Activated CD8-positive, alpha-beta T cell treated with anti-CD3 and anti-CD28 coated beads, Interleukin-2, amount 10 ng/mL, durations not matched to agents 7 days and 5 days (primary cell): ENCODE measurements around the gene MATCAP1. TPM values are rescaled to one million over a fixed set of nuclear protein-coding genes. Genes with fewer than 3 reads are reported as not detected.

Source experiments
- ATAC-seq: fragments of 150-1000 bp; cut with Tn5 transposase; one replicate; pipeline ENCODE4 v1.10.0; 2021; ENCODE audit warnings: moderate library complexity
- CTCF ChIA-PET: fragments of 350-600 bp; sonication (Branson Sonifier 250); formaldehyde crosslinking; loops from one replicate; lab custom pipeline; 2021; ENCODE audit warnings: antibody characterized with exemption; lab: Charles Lee
- POLR2A ChIA-PET: fragments of 350-600 bp; sonication (Branson Sonifier 250); formaldehyde crosslinking; loops from one replicate; lab custom pipeline; 2021; ENCODE audit warnings: antibody characterized with exemption; lab: Charles Lee
- DNase-seq: peaks from one replicate; pipeline ENCODE4 v3.0.0-alpha.2; 2020
- H3K27ac Mint-ChIP-seq: one replicate; pipeline ENCODE4 v1.8.0; 2021; ENCODE audit warnings: mild to moderate bottlenecking, mixed read lengths
- H3K27me3 Mint-ChIP-seq: one replicate; pipeline ENCODE4 v1.8.0; 2021; ENCODE audit warnings: low read depth, mixed read lengths
- H3K36me3 Mint-ChIP-seq: one replicate; pipeline ENCODE4 v1.8.0; 2021; ENCODE audit warnings: low read depth, mixed read lengths
- H3K4me1 Mint-ChIP-seq: one replicate; pipeline ENCODE4 v1.8.0; 2021; ENCODE audit warnings: low read depth, mixed read lengths
- H3K4me3 Mint-ChIP-seq: one replicate; pipeline ENCODE4 v1.8.0; 2021; ENCODE audit warnings: mild to moderate bottlenecking, mixed read lengths
- H3K9me3 Mint-ChIP-seq: one replicate; pipeline ENCODE4 v1.8.0; 2022; ENCODE audit warnings: mixed read lengths; ENCODE audit not compliant: insufficient read depth
- total RNA-seq, 2 experiments: library from RNA; stranded (reverse); gene quantifications; one replicate each; pipeline ENCODE4 v1.2.3, GENCODE V29; 2021

MATCAP1 gene
- total RNA-seq, 2 experiments from 2014 or later = 43.3 to 48.2 TPM

DNA sequence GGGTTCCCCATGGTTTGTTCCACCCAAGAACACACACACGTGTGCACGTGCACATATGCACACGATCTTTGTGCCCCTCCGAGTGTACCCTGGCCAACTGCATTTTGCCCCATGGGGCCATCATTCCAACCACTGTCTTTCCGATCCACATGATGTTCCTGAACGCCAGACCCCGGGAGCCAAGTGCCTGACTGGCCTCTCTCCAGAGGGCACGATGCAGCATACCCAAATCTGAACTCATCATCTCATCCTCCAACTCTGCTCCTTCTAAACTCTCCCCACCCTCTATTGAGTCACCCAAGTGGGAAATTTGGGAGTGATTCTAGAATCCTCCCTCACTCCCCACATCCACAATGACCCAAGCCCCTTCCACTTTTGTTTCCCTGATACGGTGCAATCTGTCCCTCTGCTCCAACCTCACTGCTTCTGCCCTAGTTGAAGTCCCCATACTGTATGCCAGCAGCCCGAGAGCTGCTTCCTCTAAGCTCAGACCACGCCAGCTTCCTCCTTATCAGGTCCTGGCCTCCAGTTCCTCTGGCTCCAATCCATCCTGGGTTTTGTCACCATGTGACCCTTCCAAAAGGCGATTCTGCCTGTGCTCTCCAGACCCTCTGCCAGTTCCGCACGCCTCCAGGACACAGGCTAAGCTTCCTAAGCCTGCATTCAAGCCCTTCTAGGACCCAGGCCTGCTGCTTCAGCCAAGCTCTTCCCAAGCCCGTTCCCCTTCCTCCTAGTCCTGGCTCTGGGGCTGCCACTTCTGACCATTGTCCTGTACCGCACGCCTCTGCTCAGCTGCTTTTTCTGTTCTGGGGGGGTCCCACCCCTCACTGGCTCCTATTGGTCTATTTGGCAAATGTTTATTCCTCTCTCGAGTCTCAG is 33.1 kb upstream of the MATCAP1 start:
- Mint-ChIP-seq H3K27me3 (no peaks in the 10 kb centered on the region), H3K4me1 (peaks cover 13% of the 10 kb centered on the region), H3K4me3 (no peak overlapping the region), H3K36me3 (no peaks in the 10 kb centered on the region), H3K27ac (peak overlapping the region; percentile 8), H3K9me3 (no peaks in the 10 kb centered on the region)
- ATAC-seq (no peak), DNase-seq (no peak)
- ChIA-PET POLR2A (interaction anchor here (0.6 kb wide), 1 partner anchor 469 kb away, joined by 4 read pairs; no protein-coding TSS in a partner anchor), CTCF (no interaction called here)

DNA sequence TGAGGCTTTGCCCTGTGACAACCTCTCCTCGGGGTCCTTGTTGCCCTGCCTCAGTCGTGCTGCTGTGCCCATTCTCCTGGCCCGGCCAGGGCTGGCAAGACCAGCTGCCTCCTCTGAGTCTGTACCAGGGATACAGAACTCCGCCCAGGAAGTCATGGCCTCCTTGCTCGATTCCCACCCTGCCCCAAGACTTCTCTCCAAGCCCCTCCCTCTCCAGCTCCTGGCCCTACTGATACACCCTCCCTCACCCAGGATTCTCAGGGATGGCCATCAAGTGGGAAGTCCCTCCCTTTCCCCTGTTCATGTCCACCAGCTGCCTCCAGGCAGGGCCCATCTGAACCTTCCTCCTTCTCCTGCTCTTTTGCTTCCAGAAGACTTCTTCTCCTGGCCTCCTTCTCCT is 31.9 kb upstream of the MATCAP1 start:
- ATAC-seq (no peak), DNase-seq (no peak)
- CTCF ChIA-PET = no interaction called here
- no peak overlapping the region for H3K27ac Mint-ChIP-seq
- H3K4me1 Mint-ChIP-seq = peaks cover 15% of the 10 kb centered on the region
- no peaks in the 10 kb centered on the region for H3K27me3 Mint-ChIP-seq
- POLR2A ChIA-PET = no interaction called here
- H3K9me3 Mint-ChIP-seq = no peaks in the 10 kb centered on the region
- no peak overlapping the region for H3K4me3 Mint-ChIP-seq
- no peaks in the 10 kb centered on the region for H3K36me3 Mint-ChIP-seq

DNA sequence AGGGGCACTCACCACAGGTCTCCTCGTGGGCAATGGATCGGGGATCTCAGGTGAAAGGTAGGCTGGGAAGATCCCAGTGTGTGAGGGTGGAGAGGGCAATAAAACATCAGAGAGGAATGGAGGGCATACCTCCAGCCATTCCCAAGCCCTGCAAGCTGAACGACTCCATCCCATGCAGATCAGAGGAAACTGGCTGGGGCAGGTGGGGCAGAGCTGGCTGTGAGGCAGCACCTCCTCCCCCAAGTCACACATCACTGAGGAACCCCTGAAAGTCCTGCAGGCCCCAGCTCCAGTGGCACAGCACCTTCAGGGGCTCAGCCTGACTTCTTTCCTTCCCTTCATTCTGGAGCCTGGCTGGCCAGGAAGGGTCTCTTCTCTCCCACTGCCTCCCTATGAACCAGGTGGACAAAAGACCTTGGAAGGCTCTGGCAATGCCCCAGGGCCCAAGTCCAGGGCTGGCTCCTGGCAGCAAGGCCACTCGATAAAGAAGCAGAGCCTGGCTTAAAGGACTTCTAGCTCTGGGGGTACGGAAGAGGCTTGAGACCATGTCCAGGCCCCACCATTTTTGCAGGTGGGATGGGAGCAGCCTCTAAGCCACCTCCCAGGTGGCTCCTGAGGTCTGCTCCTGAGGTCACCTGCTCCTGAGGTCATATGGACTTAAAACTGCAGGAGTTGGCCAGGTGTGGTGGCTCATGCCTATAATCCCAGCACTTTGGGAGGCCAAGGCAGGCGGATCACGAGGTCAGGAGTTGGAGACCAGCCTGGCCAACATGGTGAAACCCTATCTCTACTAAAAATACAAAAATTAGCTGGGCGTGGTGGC is 29.6 kb upstream of the MATCAP1 start:
- H3K4me3 Mint-ChIP-seq = no peak overlapping the region
- CTCF ChIA-PET = no interaction called here

DNA sequence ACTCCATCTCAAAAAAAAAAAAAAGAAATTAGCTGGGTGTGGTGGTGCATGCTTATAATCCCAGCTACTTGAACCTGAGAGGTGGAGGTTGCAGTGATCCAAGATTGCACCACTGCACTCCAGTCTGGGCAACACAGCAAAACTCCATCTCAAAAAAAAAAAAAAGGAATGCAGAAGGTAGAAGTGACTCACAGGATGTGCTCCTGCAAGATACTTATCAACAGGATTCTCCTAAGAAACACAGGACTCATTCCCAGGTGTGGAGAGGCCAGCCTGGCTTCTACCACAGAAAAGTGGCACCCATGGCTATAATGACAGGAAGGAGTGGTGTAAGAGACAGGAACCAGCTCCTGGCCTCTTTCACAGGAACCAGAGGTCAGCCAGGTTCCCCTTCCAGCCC is 29.0 kb upstream of the MATCAP1 start:
- ChIA-PET POLR2A (interaction anchor here (1.3 kb wide), 1 partner anchor 11 kb away, joined by 3 read pairs; no protein-coding TSS in a partner anchor), CTCF (no interaction called here)
- Mint-ChIP-seq H3K27me3 (no peaks in the 10 kb centered on the region), H3K9me3 (no peaks in the 10 kb centered on the region), H3K27ac (no peak overlapping the region), H3K36me3 (no peaks in the 10 kb centered on the region), H3K4me1 (peaks cover 14% of the 10 kb centered on the region), H3K4me3 (no peak overlapping the region)
- no peak for DNase-seq
- no peak for ATAC-seq

More for the DNA sequence above, 29.6 kb upstream of the MATCAP1 start:
- ATAC-seq (no peak), DNase-seq (no peak)
- POLR2A ChIA-PET = interaction anchor here (1.3 kb wide), 1 partner anchor 10 kb away, joined by 3 read pairs; no protein-coding TSS in a partner anchor
- Mint-ChIP-seq H3K36me3 (no peaks in the 10 kb centered on the region), H3K27ac (no peak overlapping the region), H3K9me3 (no peaks in the 10 kb centered on the region), H3K27me3 (no peaks in the 10 kb centered on the region), H3K4me1 (peaks cover 15% of the 10 kb centered on the region)

DNA sequence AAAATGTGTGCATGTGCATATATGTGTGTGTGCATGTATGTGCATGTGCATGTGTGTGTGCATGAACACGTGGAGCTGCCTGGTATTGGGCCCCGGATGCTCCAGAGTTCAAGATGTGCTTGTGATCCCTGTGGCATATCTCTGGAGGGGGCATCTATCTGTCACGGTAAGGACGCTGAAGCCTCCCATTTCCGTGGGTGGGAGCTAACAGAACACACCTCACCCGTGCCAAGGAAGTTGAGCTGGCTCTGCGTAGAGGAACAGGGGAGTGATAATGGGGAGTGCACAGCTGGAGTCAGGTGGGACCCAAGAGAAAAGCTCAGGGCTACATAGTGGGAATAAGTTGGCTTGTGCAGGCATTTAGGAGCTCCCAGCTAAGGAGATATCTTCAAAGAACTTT is 27.9 kb upstream of the MATCAP1 start:
- CTCF ChIA-PET = interaction anchor here (0.8 kb wide), 1 partner anchor 13 kb away, joined by 3 read pairs; no protein-coding TSS in a partner anchor
- Mint-ChIP-seq H3K27ac (no peak overlapping the region), H3K36me3 (no peaks in the 10 kb centered on the region), H3K9me3 (no peaks in the 10 kb centered on the region), H3K27me3 (no peaks in the 10 kb centered on the region), H3K4me1 (peaks cover 4% of the 10 kb centered on the region), H3K4me3 (no peak overlapping the region)
- DNase-seq (no peak), ATAC-seq (no peak)
- POLR2A ChIA-PET = no interaction called here

DNA sequence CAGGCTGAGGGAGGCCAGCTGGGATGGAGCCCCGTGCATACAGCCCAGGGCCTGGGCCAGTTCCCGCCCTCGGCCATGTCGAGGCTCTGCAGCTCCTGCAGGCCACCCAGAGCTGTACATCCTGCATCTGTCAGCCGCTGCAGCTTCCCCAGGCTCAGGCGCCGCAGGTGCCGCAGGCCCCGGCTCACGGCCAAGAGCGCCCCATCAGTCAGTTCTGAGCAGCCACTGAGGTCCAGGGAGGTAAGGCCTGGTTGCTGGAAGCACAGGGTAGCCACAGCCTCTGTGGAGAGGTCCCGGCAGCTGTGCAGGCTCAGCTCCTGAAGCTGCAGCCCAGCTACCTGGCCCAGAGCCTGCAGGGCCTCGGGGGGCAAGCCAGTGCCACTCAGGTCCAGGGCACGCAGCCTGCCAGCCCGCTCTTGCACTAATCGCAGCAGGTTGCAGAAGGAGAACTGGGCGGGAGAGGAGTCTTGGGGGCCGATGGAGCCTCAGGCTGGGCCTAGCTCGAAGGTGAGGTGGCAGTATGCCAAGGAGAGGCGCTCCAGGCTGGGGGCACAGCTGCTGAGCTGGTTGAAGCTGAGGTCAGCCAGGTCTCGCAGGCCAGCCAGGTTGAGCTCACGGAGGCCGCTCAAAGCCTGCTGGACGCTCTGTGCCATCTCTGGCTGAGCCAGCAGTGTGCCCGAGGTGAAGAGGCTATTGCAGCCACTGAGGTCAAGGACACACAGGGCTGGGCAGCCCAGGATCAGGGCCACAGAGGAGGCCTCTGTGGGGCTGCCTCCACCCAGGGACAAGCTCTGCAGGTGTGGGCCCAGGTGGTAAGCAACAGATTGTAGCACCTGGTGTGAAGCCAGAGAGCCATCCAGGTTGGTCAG is 26.5 kb upstream of the MATCAP1 start:
- H3K27ac Mint-ChIP-seq = no peak overlapping the region
- H3K9me3 Mint-ChIP-seq = no peaks in the 10 kb centered on the region
- no peak overlapping the region for H3K4me3 Mint-ChIP-seq
- H3K27me3 Mint-ChIP-seq = no peaks in the 10 kb centered on the region
- ATAC-seq = no peak
- POLR2A ChIA-PET = interaction anchor here (1.2 kb wide), 1 partner anchor 28 kb away, joined by 3 read pairs; no protein-coding TSS in a partner anchor
- H3K36me3 Mint-ChIP-seq = no peaks in the 10 kb centered on the region
- H3K4me1 Mint-ChIP-seq = peaks cover 2% of the 10 kb centered on the region
- CTCF ChIA-PET = interaction anchor here (1.0 to 1.9 kb wide), 2 partner anchors 12 to 55 kb away, joined by 3 to 6 read pairs; partner anchors contain the start of gene ELMO3
- DNase-seq = no peak

DNA sequence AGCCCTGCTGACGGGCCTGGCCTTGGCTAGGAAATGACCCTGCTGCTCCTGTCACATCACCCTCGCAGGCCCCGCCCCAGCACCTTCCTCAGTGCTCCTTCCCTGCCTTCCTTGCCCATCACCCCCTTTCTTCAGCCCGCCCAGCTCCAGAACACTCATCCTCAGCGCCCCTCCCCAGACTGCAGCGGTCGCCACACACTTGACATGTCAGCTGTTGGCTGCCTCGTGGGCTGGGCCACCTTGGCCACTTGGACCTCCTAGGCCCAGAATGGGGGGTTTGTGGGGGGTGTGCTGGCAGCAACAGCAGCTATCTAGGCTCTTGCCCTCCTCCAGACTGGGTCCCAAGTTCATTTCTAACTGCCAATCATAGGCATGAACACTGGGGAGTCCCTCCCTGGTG is 25.8 kb upstream of the MATCAP1 start:
- ChIA-PET CTCF (interaction anchor here (1.0 to 1.9 kb wide), 2 partner anchors 11 to 100 kb away, joined by 3 to 6 read pairs; partner anchors contain the start of genes ELMO3 and PHAF1), POLR2A (interaction anchor here (0.6 to 1.2 kb wide), 2 partner anchors 27 to 29 kb away, joined by 3 read pairs; no protein-coding TSS in a partner anchor)
- Mint-ChIP-seq H3K9me3 (no peaks in the 10 kb centered on the region), H3K36me3 (no peaks in the 10 kb centered on the region), H3K27me3 (no peaks in the 10 kb centered on the region), H3K4me1 (peaks cover 2% of the 10 kb centered on the region), H3K4me3 (no peak overlapping the region), H3K27ac (no peak overlapping the region)
- no peak for ATAC-seq
- DNase-seq = no peak

DNA sequence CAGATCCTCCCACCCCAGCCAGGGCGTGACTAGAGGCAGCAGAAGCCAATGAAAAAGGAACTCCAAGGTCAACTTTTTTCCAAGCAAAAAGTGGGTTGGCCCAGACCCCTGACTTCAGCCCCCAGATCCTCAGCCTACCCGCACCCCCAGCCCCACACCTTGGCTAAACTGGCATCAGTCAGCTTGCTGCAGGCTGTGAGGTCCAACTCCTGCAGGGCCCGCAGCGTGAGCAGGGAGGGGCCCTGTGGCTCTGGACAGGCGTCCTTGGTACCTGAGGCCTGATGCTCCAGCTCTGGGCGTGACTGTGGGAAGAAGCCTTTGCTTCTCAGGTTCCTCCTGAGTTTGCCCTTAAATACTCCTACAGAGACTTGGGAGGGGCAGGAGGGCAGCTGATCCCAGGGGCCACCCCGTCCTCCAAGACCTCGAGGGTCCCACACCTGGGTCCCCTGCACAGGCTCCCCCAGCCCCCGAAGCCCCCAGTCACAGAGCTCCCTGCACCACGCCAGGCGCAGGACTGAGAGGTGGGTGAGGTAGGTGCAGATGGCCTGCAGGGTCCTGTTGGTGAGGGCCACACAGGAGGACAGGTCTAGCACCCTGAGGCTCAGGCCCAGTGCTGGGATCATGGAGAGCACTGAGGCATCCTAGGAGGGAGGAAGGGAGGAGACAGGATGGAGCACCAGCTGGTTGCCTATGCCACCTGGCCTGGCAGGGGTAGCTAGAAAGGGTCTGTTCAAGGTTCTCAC is 24.6 kb upstream of the MATCAP1 start:
- H3K27ac Mint-ChIP-seq = peak overlapping the region; percentile 14
- CTCF ChIA-PET = interaction anchor here (1.0 to 1.9 kb wide), 2 partner anchors 10 to 99 kb away, joined by 3 to 6 read pairs; partner anchors contain the start of genes ELMO3 and PHAF1
- no peak for DNase-seq
- H3K27me3 Mint-ChIP-seq = no peaks in the 10 kb centered on the region
- H3K4me3 Mint-ChIP-seq = no peak overlapping the region
- H3K36me3 Mint-ChIP-seq = no peaks in the 10 kb centered on the region
- POLR2A ChIA-PET = no interaction called here
- no peak for ATAC-seq
- peaks cover 2% of the 10 kb centered on the region for H3K4me1 Mint-ChIP-seq
- no peaks in the 10 kb centered on the region for H3K9me3 Mint-ChIP-seq

DNA sequence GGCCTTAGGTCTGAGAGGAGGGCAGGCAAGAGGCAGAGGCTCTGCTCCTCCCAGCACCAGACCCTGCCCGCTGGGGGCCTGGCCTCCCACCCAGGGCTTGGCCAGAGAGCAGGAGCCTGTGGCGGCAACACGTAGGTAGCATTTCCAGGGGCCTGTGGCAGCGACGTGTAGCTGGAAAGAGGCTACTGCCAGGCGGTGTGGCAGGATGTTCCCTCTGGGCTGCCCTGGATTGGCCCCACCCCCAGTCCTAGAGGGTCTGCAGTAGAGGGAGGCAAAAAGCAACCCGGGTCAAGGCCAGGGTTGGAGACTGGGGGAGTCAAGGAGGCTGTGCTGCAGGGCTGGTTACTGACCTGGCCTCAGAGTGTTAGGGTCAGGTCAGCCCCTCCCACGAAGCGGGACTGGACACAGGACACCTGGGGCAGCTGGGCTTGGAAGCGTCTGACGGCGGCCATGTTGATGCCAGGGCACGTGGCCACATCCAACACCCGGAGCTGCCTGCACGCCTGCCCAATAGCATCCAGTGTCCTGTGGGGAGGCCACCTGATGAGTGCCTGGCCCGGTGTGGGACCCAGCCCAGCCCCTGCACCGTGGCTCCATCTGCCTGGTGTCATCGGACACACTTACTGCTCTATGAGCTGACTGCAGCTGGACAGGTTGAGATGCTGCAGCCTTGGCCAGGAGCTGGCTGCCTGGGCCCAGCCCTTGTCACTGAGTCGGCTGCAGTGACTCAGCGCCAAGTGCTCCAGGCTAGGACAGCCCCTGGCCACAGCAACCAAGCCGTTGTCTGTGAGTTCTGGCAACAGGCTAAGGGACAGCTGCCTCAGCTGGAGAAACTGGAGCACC is 23.7 kb upstream of the MATCAP1 start:
- CTCF ChIA-PET = no interaction called here

DNA sequence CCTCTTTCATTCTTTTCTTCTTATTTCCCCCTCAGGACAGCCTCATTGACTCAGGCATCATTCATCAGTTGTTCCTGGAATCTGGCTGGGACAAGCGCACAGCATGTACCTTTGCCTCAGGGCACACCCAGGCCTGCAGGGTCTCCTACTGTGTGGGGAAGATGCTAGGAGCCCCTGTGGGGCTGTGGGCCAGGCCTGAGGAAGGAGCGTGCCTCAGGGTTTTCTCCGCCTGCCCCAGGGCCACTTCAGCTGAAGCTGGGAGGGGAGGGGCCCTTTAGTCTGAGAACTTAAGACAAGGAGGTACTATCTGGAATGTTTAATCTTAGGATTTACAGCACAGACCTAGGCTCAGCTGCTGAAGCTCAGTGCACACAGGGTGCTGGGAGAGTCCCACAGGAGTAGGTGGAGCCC is 23.1 kb upstream of the MATCAP1 start:
- no peak overlapping the region for H3K4me3 Mint-ChIP-seq
- CTCF ChIA-PET = interaction anchor here (0.5 kb wide), 1 partner anchor 9 kb away, joined by 3 read pairs; no protein-coding TSS in a partner anchor
- H3K27me3 Mint-ChIP-seq = no peaks in the 10 kb centered on the region
- no peaks in the 10 kb centered on the region for H3K9me3 Mint-ChIP-seq
- ATAC-seq (no peak), DNase-seq (no peak)
- POLR2A ChIA-PET = no interaction called here
- peaks cover 9% of the 10 kb centered on the region for H3K36me3 Mint-ChIP-seq
- H3K27ac Mint-ChIP-seq = no peak overlapping the region
- H3K4me1 Mint-ChIP-seq = peaks cover 2% of the 10 kb centered on the region

More for the DNA sequence above, 23.7 kb upstream of the MATCAP1 start:
- H3K4me1 Mint-ChIP-seq = peaks cover 2% of the 10 kb centered on the region
- POLR2A ChIA-PET = no interaction called here
- ATAC-seq (no peak), DNase-seq (no peak)
- H3K36me3 Mint-ChIP-seq = peaks cover 4% of the 10 kb centered on the region
- no peak overlapping the region for H3K4me3 Mint-ChIP-seq
- H3K27me3 Mint-ChIP-seq = no peaks in the 10 kb centered on the region
- H3K27ac Mint-ChIP-seq = no peak overlapping the region
- H3K9me3 Mint-ChIP-seq = no peaks in the 10 kb centered on the region
